ENCODE measurements around the gene DVL1. TPM values are rescaled to one million over a fixed set of nuclear protein-coding genes. Genes with fewer than 3 reads are reported as not detected.

Gene DVL1
- total RNA-seq, 5 donors from 2014 or later (not counting 1 experiment from before 2014, with no cell fraction given), result 43.6 to 70.4 (median 64.9) TPM

DNA sequence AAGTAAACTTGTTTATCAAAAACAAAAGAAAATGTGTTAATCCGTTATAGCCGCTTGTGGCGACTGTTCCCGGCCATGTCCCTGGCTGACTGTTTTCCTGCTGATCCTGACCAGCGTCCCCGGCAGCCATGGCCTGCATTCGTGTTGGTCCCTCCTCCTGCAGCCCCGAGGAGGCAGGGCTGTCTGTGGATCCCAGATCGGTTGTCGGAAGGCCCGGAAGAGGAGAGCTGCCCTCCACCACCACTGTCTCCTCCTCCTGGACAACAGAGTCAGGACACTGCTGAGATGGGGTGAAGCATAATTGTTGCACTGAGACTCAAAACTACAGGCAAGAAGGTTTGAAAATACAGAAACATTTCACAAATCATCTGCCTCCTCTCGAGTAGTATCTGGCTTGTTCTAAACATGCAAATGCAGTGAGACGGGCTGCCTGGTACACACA, 12.8 kb upstream of the DVL1 start:
- ChIA-PET POLR2A (no interaction called here), CTCF (no interaction called here)
- Histone ChIP-seq H3K27me3 (replicated peaks in 1 of 2; ENCODE audit: control insufficient read depth in 2 of 2, extremely low read depth in 1 of 2, insufficient read depth in 2 of 2, low read length in 1 of 2) (peaks cover 0 to 48% of the 10 kb centered on the region in 2 experiments), H3K36me3 (ENCODE audit: control insufficient read depth in 2 of 2, extremely low read depth in 1 of 2, insufficient read depth in 1 of 2, low read length in 1 of 2) (no peaks in the 10 kb centered on the region), H3K4me3 (ENCODE audit: control insufficient read depth in 1 of 2, extremely low read depth in 1 of 2, low read length in 1 of 2) (no peak overlapping the region), H3K9me3 (no peaks in the 10 kb centered on the region), H3K27ac (ENCODE audit: low read length) (no peak overlapping the region), H3K4me1 (ENCODE audit: control insufficient read depth in 1 of 2, extremely low read depth in 1 of 2, insufficient read depth in 2 of 2, low read length in 2 of 2) (peaks cover 7 to 30% of the 10 kb centered on the region in 2 experiments)
- ATAC-seq (replicated peaks in 1 of 4), result no peak
- no peak for DNase-seq
- peaks cover 7 to 14% (median 12%) of the 10 kb centered on the region in 3 donors for H3K4me1 Mint-ChIP-seq
- no peaks in the 10 kb centered on the region for H3K36me3 Mint-ChIP-seq
- H3K27me3 Mint-ChIP-seq, result peaks cover 0 to 15% of the 10 kb centered on the region in 2 donors
- no peaks in the 10 kb centered on the region for H3K9me3 Mint-ChIP-seq
- WGBS (ENCODE audit: insufficient coverage), result 51% methylated on average over 9 of the region's 13 CpGs
- H3K4me3 Mint-ChIP-seq, result no peak overlapping the region
- no peak overlapping the region for H3K27ac Mint-ChIP-seq

DNA sequence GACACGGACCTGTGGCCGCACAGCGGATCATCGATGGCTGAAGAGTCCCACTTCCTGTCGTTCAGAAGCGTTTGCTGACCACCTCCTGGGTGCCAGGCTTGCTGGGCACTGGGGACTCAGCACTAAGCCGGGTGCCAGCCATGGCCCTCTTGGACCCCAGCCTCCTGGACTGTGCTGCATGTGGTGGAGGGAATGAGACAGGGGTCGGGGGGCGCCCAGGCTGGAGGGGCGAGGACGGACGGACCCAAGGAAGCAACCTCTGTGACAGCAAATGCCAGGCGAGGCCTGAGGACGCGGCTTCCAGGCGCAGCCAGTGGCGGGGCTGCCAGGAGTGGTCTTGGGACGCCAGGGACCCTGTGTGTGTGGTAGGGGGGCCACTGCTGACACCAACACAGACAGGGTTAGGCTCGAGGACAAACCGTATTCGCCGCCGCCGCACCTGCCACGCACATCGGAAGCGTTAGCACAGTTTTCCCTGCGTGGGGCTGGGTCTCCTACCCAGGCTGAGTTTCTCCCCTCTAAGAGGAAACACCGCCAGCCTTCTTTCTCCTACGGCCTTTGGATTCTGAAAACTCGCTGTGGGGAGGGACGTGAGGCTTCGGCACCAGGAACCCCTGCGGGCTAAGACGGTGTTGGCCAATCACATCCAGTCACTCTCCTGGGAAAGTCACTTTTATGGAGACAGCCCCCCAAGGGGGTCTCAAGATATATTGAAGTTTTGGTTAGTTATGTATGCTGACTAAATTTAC, 12.2 kb upstream of the DVL1 start:
- Mint-ChIP-seq H3K4me1 (peaks cover 7 to 14% (median 12%) of the 10 kb centered on the region in 3 donors), H3K9me3 (no peaks in the 10 kb centered on the region), H3K36me3 (no peaks in the 10 kb centered on the region), H3K27ac (no peak overlapping the region), H3K4me3 (no peak overlapping the region), H3K27me3 (peaks cover 0 to 15% of the 10 kb centered on the region in 2 donors)
- ATAC-seq (replicated peaks in 1 of 4), result no peak
- no peak overlapping the region for H3K4me3 ChIP-seq (ENCODE audit: control insufficient read depth in 1 of 2, extremely low read depth in 1 of 2, low read length in 1 of 2)
- no peak for DNase-seq
- peaks cover 7 to 30% of the 10 kb centered on the region in 2 experiments for H3K4me1 ChIP-seq (ENCODE audit: control insufficient read depth in 1 of 2, extremely low read depth in 1 of 2, insufficient read depth in 2 of 2, low read length in 2 of 2)
- no peaks in the 10 kb centered on the region for H3K36me3 ChIP-seq (ENCODE audit: control insufficient read depth in 2 of 2, extremely low read depth in 1 of 2, insufficient read depth in 1 of 2, low read length in 1 of 2)
- ChIA-PET CTCF (no interaction called here), POLR2A (no interaction called here)
- 82% methylated on average over 20 of the region's 35 CpGs for WGBS (ENCODE audit: insufficient coverage)
- H3K27me3 ChIP-seq (replicated peaks in 1 of 2; ENCODE audit: control insufficient read depth in 2 of 2, extremely low read depth in 1 of 2, insufficient read depth in 2 of 2, low read length in 1 of 2), result peaks cover 0 to 54% of the 10 kb centered on the region in 2 experiments
- no peak overlapping the region for H3K27ac ChIP-seq (ENCODE audit: low read length)
- no peaks in the 10 kb centered on the region for H3K9me3 ChIP-seq

DNA sequence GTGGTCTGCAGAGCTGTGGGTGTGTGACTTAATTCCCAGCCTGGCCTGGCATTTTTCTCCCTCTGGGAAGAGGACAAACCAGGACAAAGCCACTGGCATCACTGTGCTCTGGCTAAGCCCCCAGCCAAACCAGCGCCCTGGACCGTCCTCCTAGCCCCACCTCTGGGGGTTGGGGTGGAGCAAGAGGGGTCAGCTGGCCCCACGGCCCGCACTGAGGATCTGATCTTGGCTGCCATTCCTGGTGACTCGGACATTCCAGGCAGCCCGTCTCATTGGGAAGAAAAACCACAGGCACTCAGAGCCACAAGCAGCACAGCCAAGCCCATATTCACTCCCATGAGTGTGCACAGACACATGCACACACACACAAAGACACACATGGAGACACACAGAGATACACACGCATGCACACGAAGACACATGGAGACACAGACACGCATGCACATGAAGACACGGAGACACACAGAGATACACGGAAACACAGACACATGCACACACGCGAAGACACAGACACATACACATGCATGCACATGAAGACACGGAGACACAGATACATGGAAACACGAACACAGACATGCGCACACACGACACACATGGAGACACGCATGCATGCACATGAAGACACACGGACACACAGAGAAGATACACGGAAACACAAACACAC, 11.4 kb upstream of the DVL1 start:
- peaks cover 0 to 15% of the 10 kb centered on the region in 2 donors for H3K27me3 Mint-ChIP-seq
- H3K9me3 ChIP-seq, result no peaks in the 10 kb centered on the region
- no peak for ATAC-seq (replicated peaks in 1 of 4)
- H3K36me3 Mint-ChIP-seq, result no peaks in the 10 kb centered on the region
- H3K4me1 Mint-ChIP-seq, result peaks cover 7 to 14% (median 12%) of the 10 kb centered on the region in 3 donors
- 87% methylated on average over 18 of the region's 20 CpGs for WGBS (ENCODE audit: insufficient coverage)
- H3K36me3 ChIP-seq (ENCODE audit: control insufficient read depth in 2 of 2, extremely low read depth in 1 of 2, insufficient read depth in 1 of 2, low read length in 1 of 2), result no peaks in the 10 kb centered on the region
- peak overlapping the region in 1 of 2 donors; percentile 31 for H3K27ac Mint-ChIP-seq
- no peak overlapping the region for H3K4me3 Mint-ChIP-seq
- H3K27ac ChIP-seq (ENCODE audit: low read length), result no peak overlapping the region
- POLR2A ChIA-PET, result no interaction called here
- peaks cover 7 to 30% of the 10 kb centered on the region in 2 experiments for H3K4me1 ChIP-seq (ENCODE audit: control insufficient read depth in 1 of 2, extremely low read depth in 1 of 2, insufficient read depth in 2 of 2, low read length in 2 of 2)
- H3K9me3 Mint-ChIP-seq, result no peaks in the 10 kb centered on the region
- H3K27me3 ChIP-seq (replicated peaks in 1 of 2; ENCODE audit: control insufficient read depth in 2 of 2, extremely low read depth in 1 of 2, insufficient read depth in 2 of 2, low read length in 1 of 2), result peaks cover 0 to 59% of the 10 kb centered on the region in 2 experiments
- no peak overlapping the region for H3K4me3 ChIP-seq (ENCODE audit: control insufficient read depth in 1 of 2, extremely low read depth in 1 of 2, low read length in 1 of 2)
- CTCF ChIA-PET, result no interaction called here
- DNase-seq, result no peak

DNA sequence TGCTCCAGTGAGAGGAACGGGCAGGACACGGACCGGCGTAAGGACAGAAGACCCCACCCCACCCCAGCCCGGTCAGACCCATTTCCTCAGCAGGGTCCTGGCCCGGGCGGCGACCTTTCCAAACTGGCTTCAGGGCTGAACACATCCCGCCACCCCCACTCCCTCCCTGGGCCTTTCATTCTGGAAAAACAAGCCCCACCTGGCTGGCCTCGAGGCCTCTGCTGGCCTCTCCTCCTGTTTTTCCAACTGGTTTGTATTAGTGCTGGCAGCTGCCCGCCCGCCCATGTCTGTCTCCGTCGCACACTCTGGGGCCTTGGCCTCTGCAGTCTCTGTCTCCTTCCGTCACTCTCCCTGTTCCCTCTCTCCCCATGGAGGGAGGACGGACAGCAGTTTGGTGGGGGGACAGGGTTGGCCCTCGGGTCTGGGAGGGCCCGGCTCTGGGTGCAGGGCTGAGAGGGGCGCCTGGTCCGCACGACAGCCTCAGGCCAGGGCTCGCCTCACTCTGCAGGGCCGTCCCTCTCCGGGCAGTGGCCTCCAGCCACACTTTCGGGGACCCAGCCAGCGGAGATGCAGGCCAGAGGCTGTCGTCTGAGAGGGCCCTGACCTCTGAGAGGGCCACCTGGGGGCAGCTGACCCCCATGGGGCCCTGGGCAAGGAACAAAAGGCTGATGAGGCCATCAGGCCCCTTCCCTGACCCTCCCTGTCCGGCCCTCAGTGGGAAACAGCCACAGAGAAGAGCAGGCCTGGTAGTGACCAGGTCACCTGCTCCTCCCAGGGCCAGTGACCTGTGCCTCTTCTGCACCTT, 10.6 kb upstream of the DVL1 start:
- ChIA-PET POLR2A (no interaction called here), CTCF (interaction anchor here in 1 of 2 donors (0.6 kb wide), 1 partner anchor 12 kb away, joined by 7 read pairs; no protein-coding TSS in a partner anchor)
- peaks cover 0 to 15% of the 10 kb centered on the region in 2 donors for H3K27me3 Mint-ChIP-seq
- H3K4me1 Mint-ChIP-seq, result peaks cover 7 to 14% (median 12%) of the 10 kb centered on the region in 3 donors
- peaks cover 0 to 59% of the 10 kb centered on the region in 2 experiments for H3K27me3 ChIP-seq (replicated peaks in 1 of 2; ENCODE audit: control insufficient read depth in 2 of 2, extremely low read depth in 1 of 2, insufficient read depth in 2 of 2, low read length in 1 of 2)
- H3K27ac Mint-ChIP-seq, result peak overlapping the region in 1 of 2 donors; percentile 69
- 83% methylated on average over 19 of the region's 28 CpGs for WGBS (ENCODE audit: insufficient coverage)
- no peak for DNase-seq
- peaks cover 7 to 32% of the 10 kb centered on the region in 2 experiments for H3K4me1 ChIP-seq (ENCODE audit: control insufficient read depth in 1 of 2, extremely low read depth in 1 of 2, insufficient read depth in 2 of 2, low read length in 2 of 2)
- H3K9me3 ChIP-seq, result no peaks in the 10 kb centered on the region
- no peaks in the 10 kb centered on the region for H3K36me3 Mint-ChIP-seq
- H3K27ac ChIP-seq (ENCODE audit: low read length), result no peak overlapping the region
- H3K4me3 ChIP-seq (ENCODE audit: control insufficient read depth in 1 of 2, extremely low read depth in 1 of 2, low read length in 1 of 2), result no peak overlapping the region
- no peaks in the 10 kb centered on the region for H3K36me3 ChIP-seq (ENCODE audit: control insufficient read depth in 2 of 2, extremely low read depth in 1 of 2, insufficient read depth in 1 of 2, low read length in 1 of 2)
- peak overlapping the region in 1 of 3 donors; percentile 73 for H3K4me3 Mint-ChIP-seq
- peak in 1 of 4 experiments; percentile 4 for ATAC-seq (replicated peaks in 1 of 4)
- no peaks in the 10 kb centered on the region for H3K9me3 Mint-ChIP-seq

DNA sequence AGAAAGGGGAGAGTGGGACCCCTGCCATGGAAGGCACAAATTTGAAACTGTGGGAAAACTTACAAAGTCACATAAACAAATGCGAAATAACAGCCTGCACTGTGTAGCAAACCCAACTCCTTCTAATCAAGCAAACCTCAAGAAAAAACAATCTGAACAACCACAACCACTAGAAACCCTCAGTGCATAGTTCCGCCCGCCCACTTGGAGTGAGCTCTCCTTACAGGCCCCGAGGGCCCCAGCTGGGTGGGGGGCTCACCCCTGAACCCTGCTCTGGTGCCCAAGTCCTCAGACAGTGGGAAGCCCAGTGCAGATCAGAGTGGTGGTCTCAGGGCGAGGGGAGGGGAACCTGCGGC, 10.1 kb upstream of the DVL1 start:
- H3K9me3 ChIP-seq, result no peaks in the 10 kb centered on the region
- DNase-seq (peak in 5 of 35 experiments; percentile 29 to 56 (median 43)), ATAC-seq (replicated peaks in 1 of 4) (peak; percentile 39 to 75 (median 64))
- no peaks in the 10 kb centered on the region for H3K36me3 ChIP-seq (ENCODE audit: control insufficient read depth in 2 of 2, extremely low read depth in 1 of 2, insufficient read depth in 1 of 2, low read length in 1 of 2)
- no peak overlapping the region for H3K27ac ChIP-seq (ENCODE audit: low read length)
- H3K27me3 ChIP-seq (replicated peaks in 1 of 2; ENCODE audit: control insufficient read depth in 2 of 2, extremely low read depth in 1 of 2, insufficient read depth in 2 of 2, low read length in 1 of 2), result peaks cover 0 to 62% of the 10 kb centered on the region in 2 experiments
- Mint-ChIP-seq H3K27me3 (peaks cover 0 to 16% of the 10 kb centered on the region in 2 donors), H3K4me3 (peak overlapping the region in 1 of 3 donors; percentile 73), H3K36me3 (no peaks in the 10 kb centered on the region), H3K27ac (peak overlapping the region; percentile 39 to 69), H3K4me1 (peaks cover 7 to 16% (median 12%) of the 10 kb centered on the region in 3 donors), H3K9me3 (no peaks in the 10 kb centered on the region)
- peaks cover 9 to 37% of the 10 kb centered on the region in 2 experiments for H3K4me1 ChIP-seq (ENCODE audit: control insufficient read depth in 1 of 2, extremely low read depth in 1 of 2, insufficient read depth in 2 of 2, low read length in 2 of 2)
- whole genome bisulfite sequencing (ENCODE audit: insufficient coverage), result 40% methylated on average over 5 of the region's 6 CpGs
- H3K4me3 ChIP-seq (ENCODE audit: control insufficient read depth in 1 of 2, extremely low read depth in 1 of 2, low read length in 1 of 2), result no peak overlapping the region
- POLR2A ChIA-PET, result no interaction called here
- CTCF ChIA-PET, result interaction anchor here in 1 of 2 donors (0.6 kb wide), 1 partner anchor 12 kb away, joined by 7 read pairs; no protein-coding TSS in a partner anchor

Data from T-cell (primary cell).